ENCODE data around the gene PDE4D.
A peak's percentile ranks its signal among the peaks of the same experiment; 100 is the strongest.

The PDE4D gene

GRCh38 chr5:59185757-59186385, 707.7 kb downstream of the PDE4D start:
- Histone ChIP-seq H3K4me3 (ENCODE audit: insufficient read length, low read depth) (no peak overlapping the region), H3K9me3 (ENCODE audit: insufficient read depth, low read length) (no peaks in the 10 kb centered on the region), H3K4me1 (ENCODE audit: insufficient read depth, insufficient read length) (no peaks in the 10 kb centered on the region), H3K9ac (ENCODE audit: insufficient read length, low read depth) (no peak overlapping the region), H3K27me3 (ENCODE audit: insufficient read depth, insufficient read length) (no peaks in the 10 kb centered on the region), H3K36me3 (ENCODE audit: insufficient read depth, insufficient read length, low read length) (no peaks in the 10 kb centered on the region)
- no peak for TF ChIP-seq YY1 (IDR thresholded peaks at IDR 0.05; ENCODE audit: insufficient read depth, insufficient read length)
- TF ChIP-seq SUZ12 (IDR thresholded peaks at IDR 0.05; ENCODE audit: extremely low read depth, insufficient read depth, insufficient read length): no peak
- TF ChIP-seq ZNF274 (IDR thresholded peaks at IDR 0.05; ENCODE audit: low read depth, low read length): no peak
- no peak for DNase-seq (ENCODE audit: low read depth, low spot score)

- Histone ChIP-seq H3K9me3 (ENCODE audit: insufficient read depth, low read length) (no peaks in the 10 kb centered on the region), H3K36me3 (ENCODE audit: insufficient read depth, insufficient read length, low read length) (no peaks in the 10 kb centered on the region), H3K4me1 (ENCODE audit: insufficient read depth, insufficient read length) (no peaks in the 10 kb centered on the region), H3K27me3 (ENCODE audit: insufficient read depth, insufficient read length) (no peaks in the 10 kb centered on the region), H3K4me3 (ENCODE audit: insufficient read length, low read depth) (no peak overlapping the region), H3K9ac (ENCODE audit: insufficient read length, low read depth) (no peak overlapping the region)
- DNase-seq (ENCODE audit: low read depth, low spot score): no peak
- TF ChIP-seq ZNF274 (IDR thresholded peaks at IDR 0.05; ENCODE audit: low read depth, low read length) (no peak), SUZ12 (IDR thresholded peaks at IDR 0.05; ENCODE audit: extremely low read depth, insufficient read depth, insufficient read length) (no peak), YY1 (IDR thresholded peaks at IDR 0.05; ENCODE audit: insufficient read depth, insufficient read length) (no peak)
Observed at GRCh38 chr5:59184769-59185168, 708.8 kb downstream of the PDE4D start.

DNA sequence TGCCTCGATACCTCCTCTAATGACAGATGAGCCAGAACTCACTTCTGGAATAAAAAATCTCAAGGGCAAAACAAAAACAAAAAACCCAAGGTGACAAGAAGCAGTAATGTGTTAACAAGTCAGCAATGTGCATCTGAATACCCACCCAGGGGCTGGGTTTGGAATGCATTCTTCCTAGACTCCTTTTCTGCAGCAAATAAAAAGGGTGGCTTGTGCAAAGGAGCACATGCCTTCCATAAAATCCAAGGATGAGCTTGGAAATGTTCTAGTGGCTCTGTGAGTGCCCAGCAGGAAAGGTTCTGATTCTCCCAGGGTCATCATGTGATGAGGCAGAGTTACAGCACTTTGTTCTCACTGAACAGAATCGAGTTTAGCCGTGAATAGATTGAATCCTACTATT, 710.8 kb downstream of the PDE4D start:
- DNase-seq (ENCODE audit: low read depth, low spot score): peak; percentile 28
- Histone ChIP-seq H3K4me3 (ENCODE audit: insufficient read length, low read depth) (no peak overlapping the region), H3K9ac (ENCODE audit: insufficient read length, low read depth) (no peak overlapping the region), H3K27me3 (ENCODE audit: insufficient read depth, insufficient read length) (no peaks in the 10 kb centered on the region), H3K4me1 (ENCODE audit: insufficient read depth, insufficient read length) (no peaks in the 10 kb centered on the region), H3K36me3 (ENCODE audit: insufficient read depth, insufficient read length, low read length) (no peaks in the 10 kb centered on the region), H3K9me3 (ENCODE audit: insufficient read depth, low read length) (no peaks in the 10 kb centered on the region)
- no peak for TF ChIP-seq SUZ12 (IDR thresholded peaks at IDR 0.05; ENCODE audit: extremely low read depth, insufficient read depth, insufficient read length)
- TF ChIP-seq YY1 (IDR thresholded peaks at IDR 0.05; ENCODE audit: insufficient read depth, insufficient read length): no peak
- TF ChIP-seq ZNF274 (IDR thresholded peaks at IDR 0.05; ENCODE audit: low read depth, low read length): no peak

DNA sequence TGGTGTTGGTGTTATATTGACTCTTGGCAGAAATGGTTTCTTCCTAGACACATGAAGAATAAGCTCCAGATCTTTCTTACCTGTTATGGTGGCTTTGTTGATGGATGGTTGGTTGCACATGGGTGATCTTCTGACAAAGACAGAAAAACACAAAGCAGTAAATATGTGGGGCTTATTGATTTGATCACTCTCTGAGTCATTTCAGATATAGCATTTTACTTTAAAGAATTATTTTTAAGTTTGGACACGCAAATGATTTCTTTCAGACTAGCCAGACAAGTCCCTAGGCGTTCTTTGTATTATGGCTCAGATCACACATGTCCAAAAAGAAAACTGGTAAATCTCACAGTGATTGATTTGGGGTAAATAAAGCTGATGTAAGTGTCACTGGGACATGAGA, 713.0 kb downstream of the PDE4D start:
- TF ChIP-seq ZNF274 (IDR thresholded peaks at IDR 0.05; ENCODE audit: low read depth, low read length) (no peak), SUZ12 (IDR thresholded peaks at IDR 0.05; ENCODE audit: extremely low read depth, insufficient read depth, insufficient read length) (no peak)
- no peak for DNase-seq (ENCODE audit: low read depth, low spot score)
- Histone ChIP-seq H3K9me3 (ENCODE audit: insufficient read depth, low read length) (no peaks in the 10 kb centered on the region), H3K9ac (ENCODE audit: insufficient read length, low read depth) (no peak overlapping the region), H3K36me3 (ENCODE audit: insufficient read depth, insufficient read length, low read length) (no peaks in the 10 kb centered on the region), H3K4me3 (ENCODE audit: insufficient read length, low read depth) (no peak overlapping the region), H3K27me3 (ENCODE audit: insufficient read depth, insufficient read length) (no peaks in the 10 kb centered on the region), H3K4me1 (ENCODE audit: insufficient read depth, insufficient read length) (no peaks in the 10 kb centered on the region)

DNA sequence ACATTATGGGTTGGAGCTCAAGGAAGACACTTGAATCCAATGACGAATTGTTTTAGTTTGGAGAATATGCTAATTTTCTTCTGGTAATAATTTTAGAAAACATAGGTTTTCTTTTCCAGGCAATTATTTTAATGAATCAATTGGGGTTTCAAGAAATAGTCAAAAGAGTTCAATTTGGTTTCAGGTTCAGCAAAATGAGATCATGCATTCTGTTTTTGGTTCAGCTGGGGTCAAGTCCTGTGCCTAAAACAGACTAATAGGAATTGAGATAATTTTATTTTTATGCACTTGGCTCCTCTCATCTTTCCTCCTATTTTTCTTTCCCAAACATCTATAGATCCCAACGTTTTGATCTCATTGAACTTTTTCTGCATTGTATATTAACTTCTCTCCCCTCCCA, 713.8 kb downstream of the PDE4D start:
- Histone ChIP-seq H3K4me1 (ENCODE audit: insufficient read depth, insufficient read length) (no peaks in the 10 kb centered on the region), H3K9me3 (ENCODE audit: insufficient read depth, low read length) (no peaks in the 10 kb centered on the region), H3K9ac (ENCODE audit: insufficient read length, low read depth) (no peak overlapping the region), H3K36me3 (ENCODE audit: insufficient read depth, insufficient read length, low read length) (no peaks in the 10 kb centered on the region), H3K27me3 (ENCODE audit: insufficient read depth, insufficient read length) (no peaks in the 10 kb centered on the region), H3K4me3 (ENCODE audit: insufficient read length, low read depth) (no peak overlapping the region)
- no peak for DNase-seq (ENCODE audit: low read depth, low spot score)
- TF ChIP-seq SUZ12 (IDR thresholded peaks at IDR 0.05; ENCODE audit: extremely low read depth, insufficient read depth, insufficient read length): no peak
- no peak for TF ChIP-seq YY1 (IDR thresholded peaks at IDR 0.05; ENCODE audit: insufficient read depth, insufficient read length)
- TF ChIP-seq ZNF274 (IDR thresholded peaks at IDR 0.05; ENCODE audit: low read depth, low read length): no peak

GRCh38 chr5:59178482-59178881, 715.0 kb downstream of the PDE4D start:
- Histone ChIP-seq H3K9me3 (ENCODE audit: insufficient read depth, low read length) (no peaks in the 10 kb centered on the region), H3K4me3 (ENCODE audit: insufficient read length, low read depth) (no peak overlapping the region), H3K27me3 (ENCODE audit: insufficient read depth, insufficient read length) (no peaks in the 10 kb centered on the region), H3K4me1 (ENCODE audit: insufficient read depth, insufficient read length) (no peaks in the 10 kb centered on the region), H3K36me3 (ENCODE audit: insufficient read depth, insufficient read length, low read length) (no peaks in the 10 kb centered on the region), H3K9ac (ENCODE audit: insufficient read length, low read depth) (no peak overlapping the region)
- no peak for DNase-seq (ENCODE audit: low read depth, low spot score)
- TF ChIP-seq SUZ12 (IDR thresholded peaks at IDR 0.05; ENCODE audit: extremely low read depth, insufficient read depth, insufficient read length) (no peak), YY1 (IDR thresholded peaks at IDR 0.05; ENCODE audit: insufficient read depth, insufficient read length) (no peak), ZNF274 (IDR thresholded peaks at IDR 0.05; ENCODE audit: low read depth, low read length) (no peak)

DNA sequence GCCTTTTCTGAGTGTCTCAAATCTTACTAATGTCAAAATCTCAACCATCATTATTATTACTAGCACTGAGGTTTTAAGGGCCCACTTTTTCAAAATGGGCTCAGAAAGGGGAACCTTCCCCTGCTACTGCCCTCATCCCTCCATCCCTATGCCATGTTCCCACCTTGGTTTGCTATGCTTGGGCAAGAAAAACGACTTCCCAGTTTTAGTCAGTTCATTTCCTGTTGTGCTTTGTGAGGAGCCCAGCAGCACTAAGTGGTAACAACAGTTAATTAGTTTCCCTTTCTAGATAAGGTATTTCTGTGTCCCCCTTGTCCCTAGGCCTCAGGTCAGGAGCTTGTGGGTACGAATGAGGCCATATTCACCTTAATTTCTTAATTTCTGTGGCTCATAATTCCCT, 715.5 kb downstream of the PDE4D start:
- Histone ChIP-seq H3K27me3 (ENCODE audit: insufficient read depth, insufficient read length) (no peaks in the 10 kb centered on the region), H3K9me3 (ENCODE audit: insufficient read depth, low read length) (no peaks in the 10 kb centered on the region), H3K4me3 (ENCODE audit: insufficient read length, low read depth) (no peak overlapping the region), H3K36me3 (ENCODE audit: insufficient read depth, insufficient read length, low read length) (no peaks in the 10 kb centered on the region), H3K9ac (ENCODE audit: insufficient read length, low read depth) (no peak overlapping the region), H3K4me1 (ENCODE audit: insufficient read depth, insufficient read length) (no peaks in the 10 kb centered on the region)
- no peak for DNase-seq (ENCODE audit: low read depth, low spot score)
- TF ChIP-seq YY1 (IDR thresholded peaks at IDR 0.05; ENCODE audit: insufficient read depth, insufficient read length) (no peak), ZNF274 (IDR thresholded peaks at IDR 0.05; ENCODE audit: low read depth, low read length) (no peak), SUZ12 (IDR thresholded peaks at IDR 0.05; ENCODE audit: extremely low read depth, insufficient read depth, insufficient read length) (no peak)

All from NT2/D1 (cell line).